Keratinocyte (primary cell): Measurements from ENCODE around the gene CBX2. TPM values are rescaled to one million over a fixed set of nuclear protein-coding genes. Genes with fewer than 3 reads are reported as not detected.

ENCODE experiments used
- DNase-seq: peaks from one replicate; pipeline ENCODE4 v3.0.0-alpha.2; 2011; ENCODE audit warnings: low read depth, missing footprints, low spot score
- FAIRE-seq: peaks from 2 replicates; lab custom pipeline; 2011; peaks lifted over from hg19 to GRCh38; lab: Jason Lieb, UNC
- H2AFZ ChIP-seq: 2 replicates; pipeline ENCODE4 v1.6.0; 2012; ENCODE audit warnings: low read length, control low read depth, inconsistent platforms; ENCODE audit not compliant: control insufficient read depth
- H3K27ac ChIP-seq: 2 replicates; pipeline ENCODE4 v1.5.1; 2011; ENCODE audit warnings: low read length; ENCODE audit not compliant: control insufficient read depth, insufficient read depth
- H3K27me3 ChIP-seq: 3 replicates; pipeline ENCODE4 v1.6.0; 2011; ENCODE audit warnings: low read length; ENCODE audit not compliant: control insufficient read depth, insufficient read depth; ENCODE audit errors: extremely low read depth
- H3K36me3 ChIP-seq, 2 experiments: 2 replicates in 1 of 2; 3 replicates in 1 of 2; pipeline ENCODE4 v1.5.1; 2011; ENCODE audit warnings: low read length in 2 of 2, mild to moderate bottlenecking in 1 of 2; ENCODE audit not compliant: control insufficient read depth in 2 of 2, insufficient read depth in 2 of 2; ENCODE audit errors: extremely low read depth in 1 of 2
- H3K4me1 ChIP-seq: 3 replicates; pipeline ENCODE4 v1.5.1; 2011; ENCODE audit warnings: low read length; ENCODE audit not compliant: control insufficient read depth, insufficient read depth; ENCODE audit errors: extremely low read depth
- H3K4me2 ChIP-seq: 3 replicates; pipeline ENCODE4 v1.6.0; 2011; ENCODE audit warnings: low read depth, low read length; ENCODE audit not compliant: control insufficient read depth, insufficient read depth; ENCODE audit errors: extremely low read depth
- H3K4me3 ChIP-seq, 3 experiments: fragments of 200-600 bp in 1 of 3; sonication (generic) in 1 of 3; 2 replicates in 2 of 3; 3 replicates in 1 of 3; pipeline ENCODE4 v1.5.1; 2011 to 2016; ENCODE audit warnings: low read length in 3 of 3, mild to moderate bottlenecking in 3 of 3, control low read depth in 2 of 3, inconsistent platforms in 1 of 3, low read depth in 1 of 3, mixed read lengths in 1 of 3, mixed run types in 1 of 3, moderate library complexity in 1 of 3; ENCODE audit not compliant: control insufficient read depth in 2 of 3, insufficient read depth in 2 of 3; ENCODE audit errors: extremely low read depth in 1 of 3
- H3K79me2 ChIP-seq: 2 replicates; pipeline ENCODE4 v1.6.0; 2012; ENCODE audit warnings: low read length; ENCODE audit not compliant: control insufficient read depth, insufficient read depth
- H3K9ac ChIP-seq: 3 replicates; pipeline ENCODE4 v1.6.0; 2011; ENCODE audit warnings: low read length; ENCODE audit not compliant: control insufficient read depth, insufficient read depth; ENCODE audit errors: extremely low read depth
- H3K9me1 ChIP-seq: 3 replicates; pipeline ENCODE4 v1.6.0; 2011; ENCODE audit warnings: low read length; ENCODE audit not compliant: control insufficient read depth, insufficient read depth; ENCODE audit errors: extremely low read depth
- H3K9me3 ChIP-seq: 2 replicates; pipeline ENCODE4 v1.5.1; 2012; ENCODE audit warnings: low read depth, low read length; ENCODE audit not compliant: control insufficient read depth
- H4K20me1 ChIP-seq: 3 replicates; pipeline ENCODE4 v1.6.0; 2011; ENCODE audit warnings: low read length; ENCODE audit not compliant: control insufficient read depth, insufficient read depth; ENCODE audit errors: extremely low read depth
- EZH2 ChIP-seq: IDR thresholded peaks from one replicate; pipeline ENCODE4 v1.6.1; 2012; ENCODE audit warnings: inconsistent platforms, mild to moderate bottlenecking, low read length, moderate library complexity
- dilution Hi-C: fragments of 300-500 bp; cut with MboI; formaldehyde crosslinking; loops from one replicate; pipeline ENCODE4 v1.7.0; 2020; ENCODE audit warnings: low sequenced_read_pairs; ENCODE audit not compliant: extremely low pct_ligation_motif_present
- polyA plus RNA-seq, 5 experiments: library from polyadenylated mRNA; depleted of rRNA in 3 of 5; stranded (reverse) in 3 of 5; stranded (forward) in 1 of 5; unstranded in 1 of 5; fragments of >200 nt; gene quantifications; 1 replicate in 1 of 5; 2 replicates in 3 of 5; 3 replicates in 1 of 5; pipeline versions ENCODE4 v1.2.1 to v1.2.3, GENCODE V29; 2011 to 2012; ENCODE audit warnings: missing spikeins in 2 of 5, low read depth in 1 of 5, low replicate concordance in 1 of 5
- TF ChIP-seq, protein P1 (sequence below), 3 experiments: IDR thresholded peaks in 1 of 3; conservative IDR thresholded peaks in 1 of 3; optimal IDR thresholded peaks in 1 of 3; 2 replicates in 2 of 3; 3 replicates in 1 of 3; pipeline versions ENCODE3 to v1.5.1; 2011; ENCODE audit warnings: low read length in 3 of 3, mild to moderate bottlenecking in 3 of 3, moderate library complexity in 2 of 3, control low read depth in 1 of 3, inconsistent platforms in 1 of 3; ENCODE audit not compliant: insufficient read depth in 2 of 3; ENCODE audit errors: extremely low read depth in 1 of 3

CBX2 gene
- polyA plus RNA-seq, 1 donor (not counting 4 experiments of a cell fraction or from before 2014, with no cell fraction given): 1.7 TPM

DNA sequence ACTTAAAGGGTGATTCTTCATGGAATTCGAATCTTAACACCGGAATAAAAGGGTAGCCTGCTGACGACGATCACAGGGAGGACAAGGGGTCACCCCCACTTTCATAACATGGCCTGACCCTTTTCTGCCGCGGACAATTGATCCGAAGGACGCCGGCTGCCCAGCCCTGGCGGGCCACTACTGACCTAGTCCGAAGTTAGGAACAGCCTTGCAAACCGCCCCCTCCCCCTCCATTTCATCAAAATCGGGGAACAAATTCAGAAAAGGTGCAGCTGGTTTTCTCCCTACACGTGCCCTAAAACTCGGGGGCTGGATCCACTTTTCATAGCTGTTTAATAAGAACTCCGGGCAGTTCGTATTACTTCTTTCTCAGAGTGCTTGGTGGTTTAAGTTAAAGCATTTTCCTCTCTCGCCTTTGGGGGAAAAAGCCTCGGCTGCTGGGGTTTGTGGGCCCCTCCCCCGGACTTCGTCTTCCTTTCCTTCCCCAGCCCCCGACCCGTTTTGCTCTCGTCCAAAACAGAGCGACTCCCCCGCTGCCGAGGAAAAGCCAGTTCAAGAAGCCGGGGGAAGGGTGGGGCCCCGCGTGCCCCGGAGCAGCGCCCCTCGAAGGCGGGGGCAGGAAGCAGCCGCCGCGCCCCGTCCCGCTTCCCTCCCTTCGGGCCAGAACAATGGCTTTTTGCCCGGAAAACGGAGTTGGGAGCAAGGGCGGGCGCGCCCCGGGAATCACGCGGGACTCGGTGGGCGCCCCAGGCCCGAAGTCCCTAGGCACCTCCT is 641 bp upstream of the CBX2 start:
- FAIRE-seq: no peak
- peak overlapping the region; percentile 54 for H3K9ac ChIP-seq
- no peaks in the 10 kb centered on the region for H3K36me3 ChIP-seq
- no peak overlapping the region for H3K27ac ChIP-seq
- H3K4me3 ChIP-seq: peak overlapping the region; percentile 46 to 59 (median 59)
- dilution Hi-C loops: no loop called here
- H3K4me1 ChIP-seq: peaks cover 13% of the 10 kb centered on the region
- no peaks in the 10 kb centered on the region for H3K9me1 ChIP-seq
- H3K79me2 ChIP-seq: no peaks in the 10 kb centered on the region
- TF ChIP-seq, protein P1, sequence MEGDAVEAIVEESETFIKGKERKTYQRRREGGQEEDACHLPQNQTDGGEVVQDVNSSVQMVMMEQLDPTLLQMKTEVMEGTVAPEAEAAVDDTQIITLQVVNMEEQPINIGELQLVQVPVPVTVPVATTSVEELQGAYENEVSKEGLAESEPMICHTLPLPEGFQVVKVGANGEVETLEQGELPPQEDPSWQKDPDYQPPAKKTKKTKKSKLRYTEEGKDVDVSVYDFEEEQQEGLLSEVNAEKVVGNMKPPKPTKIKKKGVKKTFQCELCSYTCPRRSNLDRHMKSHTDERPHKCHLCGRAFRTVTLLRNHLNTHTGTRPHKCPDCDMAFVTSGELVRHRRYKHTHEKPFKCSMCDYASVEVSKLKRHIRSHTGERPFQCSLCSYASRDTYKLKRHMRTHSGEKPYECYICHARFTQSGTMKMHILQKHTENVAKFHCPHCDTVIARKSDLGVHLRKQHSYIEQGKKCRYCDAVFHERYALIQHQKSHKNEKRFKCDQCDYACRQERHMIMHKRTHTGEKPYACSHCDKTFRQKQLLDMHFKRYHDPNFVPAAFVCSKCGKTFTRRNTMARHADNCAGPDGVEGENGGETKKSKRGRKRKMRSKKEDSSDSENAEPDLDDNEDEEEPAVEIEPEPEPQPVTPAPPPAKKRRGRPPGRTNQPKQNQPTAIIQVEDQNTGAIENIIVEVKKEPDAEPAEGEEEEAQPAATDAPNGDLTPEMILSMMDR (optimal IDR thresholded peaks at IDR 0.05 in 1 of 3, IDR thresholded peaks at IDR 0.05 in 1 of 3, conservative IDR thresholded peaks at IDR 0.05 in 1 of 3; ENCODE audit: extremely low read depth in 1 of 3, insufficient read depth in 2 of 3, low read length in 3 of 3): peak in 1 of 3 experiments; percentile 50
- TF ChIP-seq EZH2: no peak
- peak overlapping the region; percentile 6 for H2AFZ ChIP-seq
- DNase-seq: no peak
- no peaks in the 10 kb centered on the region for H3K9me3 ChIP-seq
- peak overlapping the region; percentile 70 for H3K4me2 ChIP-seq
- no peaks in the 10 kb centered on the region for H4K20me1 ChIP-seq
- peaks cover 36% of the 10 kb centered on the region for H3K27me3 ChIP-seq

DNA sequence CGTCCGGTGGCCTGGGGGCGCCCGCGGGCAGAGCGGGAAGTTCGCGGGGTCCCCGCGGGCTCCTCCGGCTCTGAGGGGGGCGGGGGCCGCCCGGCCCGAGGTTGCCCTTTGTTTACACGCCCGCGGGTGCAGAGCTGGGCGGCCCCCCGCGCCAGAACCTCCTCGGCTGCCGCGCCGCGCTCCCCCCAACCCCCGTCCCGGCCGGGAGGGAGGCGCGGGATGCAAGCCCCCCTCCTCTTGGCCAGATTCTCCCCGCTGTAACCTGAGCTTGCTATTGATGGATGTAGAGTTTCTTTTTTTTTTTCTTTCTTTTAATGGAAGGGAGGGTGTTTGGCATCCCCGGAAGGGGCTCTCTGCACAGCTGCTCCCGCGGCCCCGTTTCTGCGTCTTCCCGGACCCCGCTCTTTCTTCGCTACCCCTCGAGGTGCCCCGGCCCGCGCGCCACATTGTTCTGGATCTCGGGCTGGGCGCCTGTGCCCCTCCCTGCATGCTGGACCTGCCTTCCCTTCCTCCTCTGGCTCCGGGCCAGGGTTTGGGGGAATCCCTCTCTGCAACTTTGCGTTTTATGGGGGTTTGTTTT is 646 bp downstream of the CBX2 start:
- H3K36me3 ChIP-seq: no peaks in the 10 kb centered on the region
- no peak overlapping the region for H2AFZ ChIP-seq
- no peaks in the 10 kb centered on the region for H3K9me3 ChIP-seq
- no peak for DNase-seq
- no peaks in the 10 kb centered on the region for H4K20me1 ChIP-seq
- H3K79me2 ChIP-seq: no peaks in the 10 kb centered on the region
- dilution Hi-C loops: no loop called here
- H3K27ac ChIP-seq: no peak overlapping the region
- H3K4me1 ChIP-seq: peaks cover 13% of the 10 kb centered on the region
- peak overlapping the region; percentile 26 for H3K9ac ChIP-seq
- peaks cover 26% of the 10 kb centered on the region for H3K27me3 ChIP-seq
- peak overlapping the region; percentile 73 for H3K4me2 ChIP-seq
- no peak for FAIRE-seq
- no peak for TF ChIP-seq EZH2
- TF ChIP-seq, protein P1 (optimal IDR thresholded peaks at IDR 0.05 in 1 of 3, IDR thresholded peaks at IDR 0.05 in 1 of 3, conservative IDR thresholded peaks at IDR 0.05 in 1 of 3; ENCODE audit: extremely low read depth in 1 of 3, insufficient read depth in 2 of 3, low read length in 3 of 3): no peak
- H3K9me1 ChIP-seq: no peaks in the 10 kb centered on the region
- peak overlapping the region; percentile 55 to 64 (median 61) for H3K4me3 ChIP-seq
